Occipital lobe (tissue), 2 donors: ENCODE results near the gene GNE. TPM values are rescaled to one million over a fixed set of nuclear protein-coding genes. Genes with fewer than 3 reads are reported as not detected.
"Not testable (repeated sequence)": the region's sequence is repeated elsewhere in the genome, so short reads cannot be mapped to it uniquely, and the experiment has no call there.

Experiments used
- DNase-seq: peaks from one replicate; lab custom pipeline; 2025; lab: John Stamatoyannopoulos, UW
- total RNA-seq: library from RNA; depleted of rRNA; stranded (reverse); fragments of >200 nt; gene quantifications from one replicate; pipeline ENCODE4 v1.2.3, GENCODE V29; 2014

GNE gene
- total RNA-seq, 1 donor from 2014 or later: 37.9 TPM

DNA sequence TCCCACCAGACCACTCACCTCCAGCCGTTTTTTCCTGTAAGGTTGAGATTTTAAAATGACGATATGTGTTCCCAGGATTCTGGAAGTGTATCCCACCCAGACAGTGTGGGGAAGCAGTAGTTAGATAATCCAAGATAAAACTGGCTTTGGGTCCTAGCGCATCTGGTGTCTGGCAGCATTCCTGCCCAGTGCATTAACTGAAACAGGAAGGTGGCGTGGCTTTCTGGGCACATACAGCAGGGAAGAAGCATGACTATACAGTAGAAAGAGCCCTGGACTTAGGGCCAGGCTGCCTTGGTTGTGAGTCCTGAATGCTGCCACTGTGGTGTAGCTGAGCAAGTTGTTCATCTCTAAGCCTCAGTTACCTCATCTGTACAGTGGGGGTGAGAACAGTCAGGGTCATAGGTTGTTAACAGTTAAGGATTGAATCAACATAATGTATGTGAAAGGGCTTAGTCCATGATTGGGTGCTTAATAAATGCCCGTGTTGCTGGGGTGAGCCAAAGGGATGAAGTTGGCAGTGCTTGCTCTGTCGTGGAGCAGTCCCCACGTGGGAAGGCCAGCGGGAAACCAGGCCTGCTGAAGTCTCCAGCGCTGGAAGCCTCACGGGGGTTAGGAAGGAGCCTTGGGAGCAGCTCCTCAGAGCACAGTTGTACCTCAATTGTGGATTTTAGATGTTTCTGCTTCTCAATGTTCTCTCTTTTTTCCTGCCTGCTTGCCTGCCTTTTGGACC lies 49.6 kb downstream of the GNE start:
- DNase-seq: no peak

DNA sequence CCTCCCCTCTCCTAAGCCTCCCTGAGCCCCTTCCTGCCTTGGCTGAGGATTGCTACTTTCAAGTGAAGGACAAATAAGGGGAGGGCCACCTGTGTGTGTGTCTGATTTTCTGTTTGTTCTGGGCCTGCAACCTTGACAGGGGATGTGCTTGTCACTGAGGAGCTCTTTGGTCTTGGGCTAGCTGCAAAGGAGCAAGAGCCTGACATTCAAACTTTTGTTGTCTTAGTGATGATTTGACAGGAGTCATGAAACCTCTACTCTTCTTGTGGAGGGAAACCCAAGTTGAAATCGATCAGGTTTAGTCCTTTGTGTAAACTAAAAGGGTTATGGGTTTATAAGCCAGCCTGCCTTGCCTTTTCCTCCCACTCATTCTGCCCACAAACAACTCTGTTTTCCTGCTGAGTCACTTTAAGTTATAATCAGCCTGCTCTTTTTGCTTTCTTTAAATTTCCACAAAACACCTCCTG lies 50.7 kb downstream of the GNE start:
- DNase-seq: no peak

DNA sequence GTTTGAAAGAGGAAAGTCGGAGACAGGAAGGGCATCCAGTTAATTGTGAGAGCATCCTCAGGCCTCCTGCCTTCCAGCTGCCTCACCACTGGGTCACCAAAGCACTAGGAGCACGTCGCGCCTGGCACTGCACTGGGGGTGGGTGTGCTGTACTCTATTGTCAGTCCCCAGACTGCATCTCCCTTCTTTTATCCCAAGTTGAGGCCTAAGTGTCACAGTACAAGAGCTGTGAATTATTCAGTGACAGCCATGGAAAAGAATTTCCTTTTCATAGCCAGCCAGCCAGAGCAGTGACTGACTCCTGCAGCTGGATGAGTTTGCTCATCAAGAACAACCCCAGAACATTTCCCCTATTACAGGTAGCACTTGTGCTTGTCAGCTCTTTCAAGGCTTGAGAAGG lies 51.2 kb downstream of the GNE start:
- peak; percentile 44 for DNase-seq

DNA sequence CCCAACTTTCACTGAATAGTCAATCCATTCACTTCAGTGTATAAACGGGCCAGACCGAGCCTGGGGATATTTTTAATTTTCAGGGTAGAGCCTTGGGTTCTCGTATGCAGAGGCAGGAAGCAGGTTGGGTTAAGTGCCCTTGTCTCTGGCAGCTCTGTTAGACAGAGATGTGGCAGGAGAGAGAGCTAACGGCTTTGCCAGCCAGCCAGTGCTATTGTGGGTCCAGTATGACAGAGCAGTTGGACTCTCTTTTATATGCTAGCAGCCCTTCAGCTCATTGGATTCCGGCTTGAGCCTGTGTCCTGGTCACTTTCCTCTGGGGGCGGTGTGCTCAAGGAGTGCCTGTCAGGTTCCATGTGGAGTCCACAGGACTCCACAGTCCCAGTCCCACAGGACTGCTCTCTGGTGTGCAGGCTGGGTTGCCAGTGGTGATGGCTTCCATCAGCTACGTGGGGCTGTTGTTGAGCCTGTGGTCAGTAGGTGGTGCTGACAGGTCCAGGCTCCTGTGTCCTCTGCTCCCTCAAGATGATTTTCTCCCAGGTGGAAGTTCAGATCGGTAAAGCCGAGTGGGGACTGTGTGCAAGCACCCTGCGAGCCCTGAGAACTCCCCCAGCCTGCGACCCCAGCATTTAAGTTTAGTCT lies 53.2 kb downstream of the GNE start:
- DNase-seq: no peak

DNA sequence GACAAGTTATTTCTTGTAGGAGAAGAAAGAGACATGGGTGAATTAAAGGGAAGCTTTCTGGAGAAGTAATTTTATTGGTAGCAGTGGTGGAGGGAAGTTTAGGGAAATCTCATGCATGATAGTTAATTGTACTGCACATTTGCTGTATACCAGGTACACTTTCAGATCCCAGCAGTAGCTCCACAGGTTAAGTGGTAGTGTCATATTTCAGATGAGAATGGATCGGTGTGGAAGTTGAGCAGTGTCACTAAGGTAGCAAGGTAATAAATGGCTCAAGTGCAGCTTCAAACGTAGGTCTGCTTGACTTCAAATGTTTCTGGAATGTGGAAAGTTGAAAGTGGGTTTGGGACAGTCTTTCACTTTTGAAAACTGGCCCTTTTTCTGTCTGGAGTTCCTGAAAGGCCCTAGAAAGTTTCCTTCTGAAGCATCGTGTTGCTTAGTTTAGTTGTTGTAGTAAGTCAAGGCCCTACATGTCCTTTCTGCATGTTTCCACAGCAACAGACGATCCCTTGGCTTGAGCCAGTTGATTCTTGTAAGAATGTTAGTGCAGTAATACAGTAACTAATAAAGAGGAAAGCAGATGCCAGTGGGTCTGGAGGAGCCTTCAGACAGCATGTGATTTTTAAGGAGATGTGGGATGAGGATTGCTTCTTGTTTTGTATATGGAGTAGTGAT lies 63.8 kb downstream of the GNE start:
- DNase-seq: no peak

DNA sequence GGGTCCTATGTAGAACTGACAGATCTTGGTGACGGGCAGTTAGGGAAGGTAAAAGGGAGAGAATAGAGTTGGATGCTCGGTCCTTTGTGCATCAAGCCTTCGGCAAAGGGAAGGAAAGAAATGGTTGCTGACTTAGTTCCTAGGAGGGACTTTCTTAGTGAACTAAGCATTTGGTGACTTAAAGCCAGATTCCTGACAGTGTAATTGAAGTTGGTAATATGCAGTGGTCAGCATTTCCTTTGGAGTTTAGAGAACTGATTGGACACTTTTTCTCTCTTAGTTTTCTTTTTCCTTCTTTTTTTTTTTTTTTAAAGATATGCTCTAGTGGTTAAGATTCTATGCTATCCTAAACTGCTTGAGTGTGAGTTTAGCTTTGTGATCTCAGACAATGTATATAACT lies 65.2 kb downstream of the GNE start:
- no peak for DNase-seq

DNA sequence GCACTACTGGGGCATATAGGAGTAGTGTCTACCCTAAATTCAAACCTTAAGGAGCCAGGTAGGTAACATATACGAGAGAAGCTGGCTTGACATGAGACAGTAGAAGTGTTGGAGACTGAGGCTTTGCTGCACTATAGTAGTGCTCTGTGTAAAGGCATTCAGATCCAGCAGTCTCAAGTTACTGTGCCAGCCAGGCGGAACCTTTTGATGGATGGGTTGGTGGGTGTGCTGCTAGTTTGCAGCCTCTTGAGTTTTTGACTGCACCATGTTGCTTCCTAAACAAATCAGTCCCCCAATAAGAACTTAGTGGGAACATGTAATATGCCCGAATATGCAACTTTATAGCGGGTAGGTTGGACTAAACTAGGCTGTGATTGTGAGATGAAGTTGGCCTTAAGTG lies 66.1 kb downstream of the GNE start:
- DNase-seq: no peak

DNA sequence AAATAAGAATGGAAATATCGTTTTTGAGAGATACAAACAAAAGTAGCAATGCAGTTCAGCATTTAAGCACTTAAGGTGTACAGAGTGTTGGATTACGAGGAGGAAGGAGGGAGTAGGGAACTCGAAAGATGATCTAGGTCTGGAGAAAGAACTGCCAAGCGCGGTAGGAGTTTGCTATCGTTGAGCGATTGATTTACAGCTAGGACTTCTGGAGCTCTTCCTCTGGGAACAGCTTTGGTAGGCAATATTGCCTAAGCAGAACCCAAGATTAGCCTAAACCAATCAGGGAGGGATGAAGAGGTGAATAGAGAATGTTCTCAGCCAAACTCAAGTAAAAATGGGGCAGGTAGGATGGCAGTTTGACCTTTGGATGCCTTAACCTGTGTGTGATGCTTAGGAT lies 66.6 kb downstream of the GNE start:
- no peak for DNase-seq

DNA sequence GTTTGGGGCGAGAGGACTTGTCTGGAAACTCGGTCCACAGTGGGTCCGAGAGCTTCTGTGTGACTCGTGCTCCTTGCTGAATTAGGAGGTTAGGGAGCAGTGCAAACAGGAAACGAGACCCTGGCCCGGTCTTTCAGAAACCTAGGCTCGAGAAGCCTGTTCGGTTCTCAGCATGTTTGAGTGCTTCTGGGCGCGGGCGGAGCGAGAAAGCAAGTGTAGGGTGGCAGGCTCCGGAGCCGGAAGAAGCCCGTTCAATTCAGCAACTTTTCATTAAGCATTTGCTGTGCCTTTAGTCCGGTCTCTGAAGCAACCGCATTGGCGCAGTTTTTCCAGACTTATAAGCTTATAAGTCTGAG lies 67.0 kb downstream of the GNE start:
- DNase-seq: no peak

DNA sequence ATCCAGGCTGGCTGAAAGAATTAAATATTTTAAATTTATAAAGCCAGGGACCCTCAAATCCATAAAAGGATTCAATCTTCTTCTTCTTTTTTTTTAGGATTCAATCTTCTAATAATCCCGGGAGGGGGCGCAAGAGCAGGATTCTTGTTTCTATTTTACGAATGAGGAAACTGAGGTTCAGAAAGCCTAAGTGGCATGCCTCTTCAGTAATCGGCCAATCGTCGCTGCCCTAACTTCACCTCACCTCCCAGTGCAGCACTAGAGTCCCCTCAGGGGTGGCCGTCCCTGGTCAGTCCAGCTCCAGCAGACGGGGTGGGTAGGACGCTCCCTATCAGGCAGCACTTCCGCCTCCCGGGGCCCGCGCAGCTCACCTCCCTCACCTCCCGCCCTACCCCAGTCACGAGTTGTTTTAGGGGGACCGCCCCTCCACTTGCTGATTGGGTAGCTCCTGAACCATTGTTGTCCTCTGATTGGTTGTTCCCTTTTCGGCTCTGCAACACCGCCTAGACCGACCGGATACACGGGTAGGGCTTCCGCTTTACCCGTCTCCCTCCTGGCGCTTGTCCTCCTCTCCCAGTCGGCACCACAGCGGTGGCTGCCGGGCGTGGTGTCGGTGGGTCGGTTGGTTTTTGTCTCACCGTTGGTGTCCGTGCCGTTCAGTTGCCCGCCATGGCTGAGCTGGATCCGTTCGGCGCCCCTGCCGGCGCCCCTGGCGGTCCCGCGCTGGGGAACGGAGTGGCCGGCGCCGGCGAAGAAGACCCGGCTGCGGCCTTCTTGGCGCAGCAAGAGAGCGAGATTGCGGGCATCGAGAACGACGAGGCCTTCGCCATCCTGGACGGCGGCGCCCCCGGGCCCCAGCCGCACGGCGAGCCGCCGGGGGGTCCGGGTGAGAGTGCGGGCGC lies 67.6 kb downstream of the GNE start, which contains the start of gene CLTA:
Gene CLTA, plus strand, starts transcription at position 534 of the 902 bp plus-strand sequence. Its CDS starts 136 bp downstream, at position 670.
- peak; percentile 98 for DNase-seq

DNA sequence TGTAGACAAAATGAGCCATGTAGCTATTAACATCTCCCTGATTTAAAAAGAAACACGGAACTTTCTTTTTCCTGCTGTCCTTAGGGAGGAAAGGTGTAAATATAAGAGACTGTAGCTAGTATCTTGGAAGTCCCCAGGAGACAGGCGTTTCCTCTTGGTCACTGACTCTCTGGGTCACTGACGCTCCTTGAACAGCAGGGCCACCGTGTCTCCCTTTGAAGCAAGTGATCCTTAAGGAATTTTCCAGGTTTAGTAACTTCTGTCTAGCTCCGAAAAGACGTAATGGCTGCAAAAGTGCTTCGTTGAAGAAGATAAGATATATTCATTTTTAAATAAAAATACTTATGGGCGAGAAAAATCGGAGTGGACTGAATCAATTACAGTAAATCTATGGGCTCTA lies 68.3 kb downstream of the GNE start:
- no peak for DNase-seq

DNA sequence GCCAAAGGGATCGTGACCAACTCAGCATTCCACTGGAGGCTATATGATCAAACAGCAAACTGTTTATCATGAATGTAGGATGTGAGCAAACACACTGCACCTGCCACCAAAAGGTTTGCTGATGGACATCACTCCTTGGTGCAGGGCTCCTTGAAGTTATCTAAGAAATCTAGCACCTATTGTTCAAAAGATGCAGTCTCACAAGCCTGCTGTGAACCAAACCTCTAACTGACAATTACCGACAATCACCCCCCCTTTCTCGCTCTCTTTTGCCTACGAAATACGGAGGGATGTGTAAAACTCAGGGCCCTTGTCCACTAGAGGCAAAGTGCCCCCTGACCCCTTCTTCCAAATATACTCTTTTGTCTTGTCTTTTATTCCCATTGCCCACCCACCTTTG lies 70.0 kb downstream of the GNE start:
- no peak for DNase-seq

DNA sequence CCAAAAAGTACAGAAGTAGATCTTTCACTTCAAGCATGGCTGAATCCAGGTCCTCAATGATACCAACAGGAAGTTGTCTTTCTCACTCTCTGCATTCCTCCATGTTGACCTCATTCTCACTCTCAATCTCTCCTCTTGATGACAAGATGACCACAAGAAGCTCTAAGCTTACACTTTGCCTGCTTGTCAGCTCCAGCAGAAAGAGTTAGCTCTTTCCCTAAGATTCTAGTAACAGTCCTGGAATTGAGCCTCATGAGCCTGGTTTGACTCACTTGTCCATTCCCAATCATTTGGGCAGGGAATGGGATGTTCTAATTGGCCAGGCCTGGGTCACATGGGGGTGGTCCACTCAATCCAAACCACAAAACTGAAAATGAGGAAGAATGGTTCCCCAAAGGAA lies 70.8 kb downstream of the GNE start:
- DNase-seq: no peak

DNA sequence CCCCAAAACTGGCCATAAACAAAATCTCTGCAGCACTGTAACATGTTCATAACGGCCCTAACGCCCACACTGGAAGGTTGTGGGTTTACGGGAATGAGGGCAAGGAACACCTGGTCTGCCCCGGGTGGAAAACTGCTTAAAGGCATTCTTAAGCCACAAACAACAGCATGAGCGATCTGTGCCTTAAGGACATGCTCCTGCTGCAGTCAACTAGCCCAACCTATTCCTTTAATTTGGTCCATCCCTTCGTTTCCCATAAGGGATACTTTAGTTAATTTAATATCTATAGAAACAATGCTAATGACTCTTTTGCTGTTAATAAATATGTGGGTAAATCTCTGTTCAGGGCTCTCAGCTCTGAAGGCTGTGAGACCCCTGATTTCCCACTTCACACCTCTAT lies 78.0 kb downstream of the GNE start:
- not testable (repeated sequence) for DNase-seq

DNA sequence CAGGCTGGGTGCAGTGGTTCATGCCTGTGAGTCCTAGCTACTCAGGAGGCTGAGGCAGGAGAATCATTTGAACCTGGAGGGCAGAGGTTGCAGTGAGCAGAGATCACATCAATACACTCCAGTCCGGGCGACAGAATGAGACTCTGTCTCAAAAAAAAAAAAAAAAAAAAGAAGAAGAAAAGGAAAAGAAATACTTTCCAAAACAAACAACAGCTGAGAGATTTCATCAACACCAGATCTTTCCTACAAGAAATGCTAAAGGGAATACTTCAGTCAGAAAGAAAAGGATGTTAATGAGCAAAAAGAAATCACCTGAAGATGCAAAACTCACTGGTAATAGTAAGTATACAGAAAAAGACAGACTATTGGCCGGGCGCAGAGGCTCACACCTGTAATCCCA lies 80.7 kb downstream of the GNE start:
- no peak for DNase-seq

DNA sequence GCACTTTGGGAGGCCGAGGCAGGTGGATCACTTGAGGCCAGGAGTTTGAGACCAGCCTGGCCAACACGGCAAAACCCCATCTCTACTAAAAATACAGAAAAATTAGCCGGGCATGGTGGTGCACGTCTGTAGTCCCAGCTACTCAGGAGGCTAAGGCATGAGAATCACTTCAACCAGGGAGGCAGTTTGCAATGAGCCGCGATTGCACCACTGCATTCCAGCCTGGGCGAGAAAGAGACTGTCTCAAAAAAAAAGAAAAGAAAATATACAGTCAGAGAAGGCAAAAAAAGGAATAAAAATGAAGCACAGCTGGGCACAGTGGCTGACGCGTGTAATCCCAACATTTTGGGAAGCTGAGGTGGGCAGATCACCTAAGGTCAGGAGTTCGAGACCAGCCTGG lies 81.8 kb downstream of the GNE start:
- DNase-seq: not testable (repeated sequence)

DNA sequence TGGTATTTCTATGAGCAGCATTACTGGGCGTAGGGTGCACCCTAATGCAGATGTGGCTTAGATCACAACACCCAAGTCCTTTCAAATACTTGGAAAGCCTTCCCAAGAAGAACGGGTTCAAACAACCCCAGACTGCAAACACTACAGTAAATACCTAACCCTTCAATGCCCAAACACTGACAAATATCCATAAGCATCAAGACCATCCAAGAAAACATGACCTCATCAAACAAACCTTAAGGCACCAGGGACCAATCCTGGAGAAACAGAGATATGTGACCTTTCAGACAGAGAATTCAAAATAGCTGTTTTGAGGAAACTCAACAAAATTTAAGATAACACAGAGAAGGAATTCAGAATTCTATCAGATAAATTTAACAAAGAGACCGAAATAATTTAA lies 83.0 kb downstream of the GNE start:
- not testable (repeated sequence) for DNase-seq

DNA sequence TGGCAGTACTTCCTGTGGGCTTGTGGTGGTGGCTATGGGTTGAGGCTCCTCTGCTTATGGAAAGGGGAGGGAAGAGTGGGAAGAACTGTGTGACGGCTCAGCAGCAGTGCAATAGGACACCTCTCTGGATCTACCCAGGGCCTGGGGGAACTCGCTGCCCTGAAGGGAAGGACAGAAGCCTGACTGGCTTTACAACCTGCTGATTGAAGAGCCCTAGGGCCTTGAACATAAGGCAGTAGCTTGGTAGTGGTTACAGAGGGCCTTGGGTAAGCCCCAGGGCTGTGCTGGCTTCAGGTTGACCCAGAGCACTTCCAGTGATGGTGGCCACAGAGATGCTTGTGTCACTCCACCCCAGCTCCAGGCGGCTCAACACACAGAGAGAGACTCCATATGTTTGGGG lies 83.5 kb downstream of the GNE start:
- no peak for DNase-seq

DNA sequence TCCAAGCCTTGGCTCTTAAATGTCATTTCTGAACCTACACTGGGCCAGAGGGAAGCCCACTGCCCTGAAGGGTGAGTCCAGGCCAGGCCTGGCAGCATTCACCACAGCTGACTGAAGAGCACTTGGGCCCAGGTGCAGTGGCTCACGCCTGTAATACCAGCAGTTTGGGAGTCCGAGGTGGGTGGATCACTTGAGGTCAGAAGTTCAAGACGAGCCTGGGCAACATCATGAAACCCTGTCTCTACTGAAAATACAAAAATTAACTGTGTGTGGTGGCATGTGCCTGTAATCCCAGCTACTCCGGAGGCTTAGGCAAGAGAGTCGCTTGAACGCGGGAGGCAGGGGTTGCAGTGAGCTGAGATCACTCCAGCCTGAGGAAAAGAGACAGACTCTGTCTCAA lies 84.0 kb downstream of the GNE start:
- no peak for DNase-seq

DNA sequence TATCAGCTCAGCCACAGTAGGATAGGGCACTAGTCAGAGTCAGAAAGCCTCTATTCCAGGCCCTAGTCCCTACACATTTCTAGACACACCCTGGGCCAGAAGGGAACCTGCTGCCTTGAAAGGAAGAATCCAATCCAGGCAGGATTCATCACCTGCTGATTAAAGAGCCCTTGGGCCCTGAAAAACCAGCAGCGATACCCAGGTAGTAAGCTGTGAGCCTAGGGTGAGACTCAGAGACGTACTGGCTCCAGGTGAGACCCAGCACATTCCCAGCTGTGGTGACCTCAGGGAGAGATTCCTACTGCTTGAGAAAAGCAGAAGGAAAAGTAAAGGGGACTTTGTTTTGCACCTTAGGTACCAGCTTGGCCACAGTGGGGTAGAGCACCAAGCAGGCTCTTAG lies 84.4 kb downstream of the GNE start:
- DNase-seq: no peak

DNA sequence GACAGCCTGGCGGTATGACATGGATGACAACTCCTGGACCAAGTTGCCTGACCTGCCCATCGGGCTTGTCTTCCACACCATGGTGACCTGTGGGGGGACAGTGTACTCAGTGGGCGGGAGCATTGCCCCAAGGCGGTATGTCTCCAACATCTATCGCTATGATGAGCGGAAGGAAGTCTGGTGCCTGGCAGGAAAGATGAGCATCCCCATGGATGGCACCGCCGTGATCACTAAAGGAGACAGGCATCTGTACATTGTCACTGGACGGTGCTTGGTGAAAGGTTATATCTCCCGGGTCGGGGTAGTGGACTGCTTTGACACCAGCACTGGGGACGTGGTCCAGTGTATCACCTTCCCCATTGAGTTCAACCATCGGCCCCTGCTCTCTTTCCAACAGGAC lies 87.7 kb downstream of the GNE start:
- DNase-seq: no peak

DNA sequence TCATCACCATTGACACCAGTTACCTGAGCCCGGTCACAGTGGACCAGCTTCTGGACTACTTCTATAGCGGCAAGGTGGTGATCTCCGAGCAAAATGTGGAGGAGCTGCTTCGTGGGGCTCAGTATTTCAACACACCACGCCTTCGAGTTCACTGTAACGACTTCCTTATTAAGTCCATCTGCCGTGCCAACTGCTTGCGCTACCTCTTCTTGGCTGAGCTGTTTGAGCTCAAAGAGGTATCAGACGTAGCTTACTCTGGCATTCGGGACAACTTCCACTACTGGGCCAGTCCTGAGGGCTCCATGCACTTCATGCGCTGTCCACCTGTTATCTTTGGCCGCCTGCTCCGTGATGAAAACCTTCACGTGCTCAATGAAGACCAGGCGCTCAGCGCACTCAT lies 88.5 kb downstream of the GNE start:
- no peak for DNase-seq
